Tibial nerve (tissue), 4 donors: ENCODE results near the gene MCF2L. TPM values are rescaled to one million over a fixed set of nuclear protein-coding genes. Genes with fewer than 3 reads are reported as not detected.

Source experiments
- DNase-seq, 2 donors: peaks; one replicate each; pipeline ENCODE4 v3.0.0-alpha.2; 2019; ENCODE audit warnings: low spot score in 2 of 2
- H3K27ac ChIP-seq, 4 donors: fragments of 200-600 bp; sonication (generic) in 3 of 4; one replicate each; pipeline ENCODE4 v1.5.1; 2017 to 2019; ENCODE audit warnings: mild to moderate bottlenecking in 1 of 4
- H3K27me3 ChIP-seq, 2 donors: fragments of 200-600 bp; sonication (generic) in 1 of 2; one replicate each; pipeline versions ENCODE4 v1.5.1 to v1.6.0; 2017 to 2019
- H3K36me3 ChIP-seq, 3 donors: fragments of 200-600 bp; sonication (generic); one replicate each; pipeline ENCODE4 v1.5.1; 2018 to 2019
- H3K4me1 ChIP-seq, 4 donors: fragments of 200-600 bp; sonication (generic) in 3 of 4; one replicate each; pipeline ENCODE4 v1.5.1; 2017 to 2019
- H3K4me3 ChIP-seq, 4 donors: fragments of 200-600 bp; sonication (generic) in 3 of 4; one replicate each; pipeline ENCODE4 v1.5.1; 2017 to 2019; ENCODE audit warnings: mild to moderate bottlenecking in 1 of 4, moderate library complexity in 1 of 4
- H3K9me3 ChIP-seq, 4 donors: fragments of 200-600 bp; sonication (generic) in 3 of 4; one replicate each; pipeline ENCODE4 v1.5.1; 2017 to 2019
- CTCF ChIP-seq, 5 experiments: fragments of 200-600 bp in 3 of 5; fragments of 450-650 bp in 2 of 5; sonication (generic) in 3 of 5; IDR thresholded peaks; one replicate each; pipeline ENCODE4 v1.5.1; 2016 to 2019; ENCODE audit warnings: antibody characterized with exemption in 5 of 5, mild to moderate bottlenecking in 3 of 5, moderate library complexity in 2 of 5
- EP300 ChIP-seq, 2 donors: sonication (generic); formaldehyde crosslinking; IDR thresholded peaks; one replicate each; pipeline ENCODE4 v1.6.1; 2017; ENCODE audit warnings: antibody characterized with exemption in 2 of 2, mild to moderate bottlenecking in 1 of 2
- POLR2A ChIP-seq, 2 donors: fragments of 450-650 bp; IDR thresholded peaks; one replicate each; pipeline ENCODE4 v1.6.1; 2017; ENCODE audit warnings: antibody characterized with exemption in 2 of 2, mild to moderate bottlenecking in 2 of 2, moderate library complexity in 2 of 2
- WGBS, 2 donors: methylation state at CpG; one replicate each; pipeline ENCODE4 v1.1.5; 2018; 5-methylcytosine and 5-hydroxymethylcytosine counted together
- total RNA-seq, 4 donors: library from RNA; depleted of rRNA; stranded (reverse); fragments of >200 nt; gene quantifications; one replicate each; pipeline ENCODE4 v1.1.0, GENCODE V29; 2016

The MCF2L gene
- total RNA-seq, 4 donors from 2014 or later: 30.1 to 82.6 (median 45.3) TPM

DNA sequence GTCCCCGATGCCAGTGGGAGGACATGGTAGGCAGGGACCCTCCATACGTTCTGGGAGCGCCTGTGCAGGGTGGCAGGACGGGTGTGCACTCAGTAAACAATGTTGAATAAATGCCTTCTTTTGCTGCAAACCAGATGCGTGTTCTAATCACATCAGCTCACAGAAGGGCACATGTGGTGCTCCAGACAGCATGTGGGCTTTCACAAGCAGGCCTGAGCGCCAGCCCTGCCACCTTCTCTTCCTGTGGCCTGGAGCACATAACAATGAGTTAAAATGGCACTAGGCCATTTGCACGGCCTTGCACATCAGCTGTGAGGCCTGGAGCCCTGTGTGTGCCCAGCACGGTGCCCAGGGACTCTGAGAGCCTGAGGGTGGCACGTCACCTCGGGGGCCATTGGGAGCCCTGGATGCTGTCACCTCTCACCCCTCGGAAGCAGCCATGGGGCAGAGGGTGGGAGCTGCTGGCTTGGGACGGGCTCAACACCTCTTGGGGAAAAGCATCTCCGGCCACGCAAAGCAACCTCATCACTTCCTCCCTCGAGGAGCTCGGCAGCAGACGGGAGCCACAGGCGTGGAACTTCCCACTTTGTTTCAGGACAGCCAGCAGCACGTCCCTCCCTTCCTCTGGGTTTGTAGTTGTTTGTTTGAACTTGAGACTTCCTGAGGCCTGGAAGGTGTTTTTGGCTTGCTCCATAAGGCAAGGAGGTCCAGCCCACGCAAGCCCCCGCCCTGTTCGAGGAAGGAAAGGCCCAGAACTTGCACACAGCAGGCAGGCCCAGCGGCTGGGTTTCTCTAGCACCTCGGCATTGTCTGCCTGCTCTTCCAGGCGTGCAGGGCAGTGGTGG lies 9.8 kb downstream of the MCF2L start:
- WGBS, 2 donors: 58 to 61% methylated on average over 25 of the region's 25 CpGs
- Histone ChIP-seq H3K4me1 (no peaks in the 10 kb centered on the region), H3K36me3 (no peaks in the 10 kb centered on the region), H3K4me3 (peak overlapping the region in 1 of 4 donors; percentile 45), H3K27me3 (peaks cover 0 to 18% of the 10 kb centered on the region in 2 donors), H3K27ac (peak overlapping the region in 2 of 4 donors; percentile 28 to 63), H3K9me3 (no peaks in the 10 kb centered on the region)
- TF ChIP-seq POLR2A (IDR thresholded peaks at IDR 0.05): no peak
- peak in 1 of 2 donors; percentile 55 for TF ChIP-seq EP300 (IDR thresholded peaks at IDR 0.05)
- no peak for DNase-seq

DNA sequence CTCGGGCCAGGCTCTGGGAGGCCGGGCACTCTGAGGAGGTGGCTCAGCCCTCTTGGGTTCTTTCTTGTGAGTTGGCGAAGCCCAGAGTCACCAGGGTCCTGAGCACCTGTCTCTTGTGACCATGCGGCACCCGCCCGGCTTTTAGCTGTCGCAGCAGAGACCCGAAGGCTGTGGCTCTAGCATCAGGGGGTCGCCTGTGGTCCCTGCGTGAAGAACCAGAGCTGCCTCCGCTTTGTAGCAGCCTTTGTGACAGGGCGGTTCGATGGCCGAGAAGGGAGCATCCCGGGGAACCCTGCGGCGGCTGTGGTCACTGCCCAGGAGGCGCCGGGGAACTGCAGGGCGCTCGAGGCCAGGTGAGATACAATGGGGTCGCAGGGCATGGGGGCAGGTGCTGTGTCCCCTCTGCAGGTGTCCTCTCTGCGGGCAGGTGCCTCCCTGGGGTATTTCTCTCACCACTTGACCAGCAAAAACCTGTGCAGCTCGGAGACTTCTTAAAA lies 10.4 kb downstream of the MCF2L start:
- H3K27ac ChIP-seq: peak overlapping the region in 1 of 4 donors; percentile 63
- H3K9me3 ChIP-seq: no peaks in the 10 kb centered on the region
- H3K27me3 ChIP-seq: peaks cover 0 to 18% of the 10 kb centered on the region in 2 donors
- H3K36me3 ChIP-seq: no peaks in the 10 kb centered on the region
- no peaks in the 10 kb centered on the region for H3K4me1 ChIP-seq
- TF ChIP-seq CTCF (IDR thresholded peaks at IDR 0.05): no peak
- no peak for DNase-seq
- WGBS, 2 donors: 84 to 94% methylated on average over 19 to 24 of the region's 24 CpGs
- peak overlapping the region in 2 of 4 donors; percentile 9 to 45 for H3K4me3 ChIP-seq

GRCh38 chr13:112980434-112980833 lies 11.4 kb downstream of the MCF2L start:
- H3K27ac ChIP-seq: peak overlapping the region in 1 of 4 donors; percentile 63
- WGBS, 2 donors: 51 to 58% methylated on average over 9 to 17 of the region's 18 CpGs

GRCh38 chr13:112981451-112981850 lies 12.4 kb downstream of the MCF2L start:
- no peak for DNase-seq
- 88 to 100% methylated on average over 3 to 14 of the region's 20 CpGs for WGBS, 2 donors
- H3K4me3 ChIP-seq: peak overlapping the region in 1 of 4 donors; percentile 45

More at GRCh38 chr13:112980434-112980833, 11.4 kb downstream of the MCF2L start:
- H3K27me3 ChIP-seq: peaks cover 0 to 18% of the 10 kb centered on the region in 2 donors
- peak overlapping the region in 3 of 4 donors; percentile 7 to 45 (median 12) for H3K4me3 ChIP-seq
- H3K4me1 ChIP-seq: no peaks in the 10 kb centered on the region
- TF ChIP-seq POLR2A (IDR thresholded peaks at IDR 0.05) (no peak), EP300 (IDR thresholded peaks at IDR 0.05) (no peak), CTCF (IDR thresholded peaks at IDR 0.05) (no peak)
- no peaks in the 10 kb centered on the region for H3K36me3 ChIP-seq
- H3K9me3 ChIP-seq: no peaks in the 10 kb centered on the region
- no peak for DNase-seq

More at GRCh38 chr13:112981451-112981850, 12.4 kb downstream of the MCF2L start:
- Histone ChIP-seq H3K27me3 (peaks cover 0 to 18% of the 10 kb centered on the region in 2 donors), H3K36me3 (no peaks in the 10 kb centered on the region), H3K9me3 (no peaks in the 10 kb centered on the region), H3K4me1 (no peaks in the 10 kb centered on the region), H3K27ac (no peak overlapping the region)
- no peak for TF ChIP-seq CTCF (IDR thresholded peaks at IDR 0.05)
- no peak for TF ChIP-seq EP300 (IDR thresholded peaks at IDR 0.05)
- no peak for TF ChIP-seq POLR2A (IDR thresholded peaks at IDR 0.05)
